B cell (primary cell): ENCODE data around the gene NEK6.

ENCODE experiments used
- CTCF ChIP-seq: fragments of 200-600 bp; IDR thresholded peaks from one replicate; pipeline ENCODE4 v1.8.0; 2022; ENCODE audit warnings: antibody characterized with exemption, mild to moderate bottlenecking
- EZH2 ChIP-seq: IDR thresholded peaks from 2 replicates; pipeline ENCODE4 v1.6.1; 2012; ENCODE audit warnings: borderline replicate concordance, low read depth, mild to moderate bottlenecking, moderate library complexity, low read length; ENCODE audit not compliant: insufficient read depth, poor library complexity, severe bottlenecking

GRCh38 chr9:124363326-124364096, 105.8 kb downstream of the NEK6 start:
- TF ChIP-seq CTCF, result no peak
- no peak for TF ChIP-seq EZH2
